Activated CD8-positive, alpha-beta memory T cell treated with anti-CD3 and anti-CD28 coated beads, Interleukin-2, amount 50 U/mL, for 1 hour (primary cell): ENCODE data around the gene CYP4A22.
"Not testable (repeated sequence)": the region's sequence is repeated elsewhere in the genome, so short reads cannot be mapped to it uniquely, and the experiment has no call there.

ENCODE experiments used
- DNase-seq: peaks from one replicate; pipeline ENCODE4 v3.0.0-alpha.2; 2020; ENCODE audit errors: extremely low read depth

The CYP4A22 gene, protein sequence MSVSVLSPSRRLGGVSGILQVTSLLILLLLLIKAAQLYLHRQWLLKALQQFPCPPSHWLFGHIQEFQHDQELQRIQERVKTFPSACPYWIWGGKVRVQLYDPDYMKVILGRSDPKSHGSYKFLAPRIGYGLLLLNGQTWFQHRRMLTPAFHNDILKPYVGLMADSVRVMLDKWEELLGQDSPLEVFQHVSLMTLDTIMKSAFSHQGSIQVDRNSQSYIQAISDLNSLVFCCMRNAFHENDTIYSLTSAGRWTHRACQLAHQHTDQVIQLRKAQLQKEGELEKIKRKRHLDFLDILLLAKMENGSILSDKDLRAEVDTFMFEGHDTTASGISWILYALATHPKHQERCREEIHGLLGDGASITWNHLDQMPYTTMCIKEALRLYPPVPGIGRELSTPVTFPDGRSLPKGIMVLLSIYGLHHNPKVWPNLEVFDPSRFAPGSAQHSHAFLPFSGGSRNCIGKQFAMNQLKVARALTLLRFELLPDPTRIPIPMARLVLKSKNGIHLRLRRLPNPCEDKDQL

GRCh38 chr1:47137198-47137597, at the start of gene CYP4A22:
Gene CYP4A22, plus strand, starts transcription at chr1:47137441. Its CDS starts 45 bp downstream, at chr1:47137486.
- no peak for DNase-seq

GRCh38 chr1:47089356-47089755, 47.9 kb upstream of the CYP4A22 start:
- not testable (repeated sequence) for DNase-seq

DNA sequence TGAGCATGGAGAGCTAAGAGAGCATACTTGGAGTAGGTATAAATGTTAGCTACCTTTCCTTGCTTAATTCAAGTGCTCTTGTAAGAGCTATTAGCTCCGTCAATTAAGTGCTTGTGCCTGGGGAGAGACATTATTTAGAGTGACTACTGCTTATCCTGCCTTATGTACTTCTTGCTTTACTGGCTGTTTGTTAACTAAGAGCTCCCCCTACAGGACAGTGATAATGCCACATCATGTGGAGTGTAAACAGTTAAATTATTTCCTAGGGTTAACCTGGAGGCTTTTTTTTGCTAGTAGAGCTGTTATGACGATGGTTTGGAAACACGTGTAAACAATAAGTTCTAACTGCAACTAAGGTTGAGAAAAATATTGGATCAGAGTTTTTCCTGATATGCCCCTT, 45.8 kb upstream of the CYP4A22 start:
- not testable (repeated sequence) for DNase-seq

DNA sequence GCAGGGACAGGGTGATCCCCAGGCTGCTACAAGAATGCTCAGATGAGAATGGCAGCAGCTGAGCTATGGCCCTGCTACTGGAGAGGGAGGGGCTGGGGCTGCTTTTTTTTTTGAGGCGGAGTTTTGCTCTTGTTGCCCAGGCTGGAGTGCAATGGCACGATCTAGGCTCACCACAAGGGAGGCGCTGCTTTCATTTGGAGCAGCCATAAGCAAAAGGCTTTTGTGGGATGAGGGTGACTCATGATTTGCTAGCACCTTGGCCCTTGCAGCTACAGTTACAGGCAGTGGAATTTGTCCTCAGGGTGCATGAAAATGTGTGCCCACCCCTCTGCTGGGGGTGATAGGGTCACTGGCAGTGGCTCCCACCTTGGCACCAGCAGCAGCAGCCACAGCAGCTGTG, 32.4 kb upstream of the CYP4A22 start:
- DNase-seq = no peak

- DNase-seq = no peak
These were observed 30.4 kb upstream of the CYP4A22 start for GRCh38 chr1:47106792-47107191.

DNA sequence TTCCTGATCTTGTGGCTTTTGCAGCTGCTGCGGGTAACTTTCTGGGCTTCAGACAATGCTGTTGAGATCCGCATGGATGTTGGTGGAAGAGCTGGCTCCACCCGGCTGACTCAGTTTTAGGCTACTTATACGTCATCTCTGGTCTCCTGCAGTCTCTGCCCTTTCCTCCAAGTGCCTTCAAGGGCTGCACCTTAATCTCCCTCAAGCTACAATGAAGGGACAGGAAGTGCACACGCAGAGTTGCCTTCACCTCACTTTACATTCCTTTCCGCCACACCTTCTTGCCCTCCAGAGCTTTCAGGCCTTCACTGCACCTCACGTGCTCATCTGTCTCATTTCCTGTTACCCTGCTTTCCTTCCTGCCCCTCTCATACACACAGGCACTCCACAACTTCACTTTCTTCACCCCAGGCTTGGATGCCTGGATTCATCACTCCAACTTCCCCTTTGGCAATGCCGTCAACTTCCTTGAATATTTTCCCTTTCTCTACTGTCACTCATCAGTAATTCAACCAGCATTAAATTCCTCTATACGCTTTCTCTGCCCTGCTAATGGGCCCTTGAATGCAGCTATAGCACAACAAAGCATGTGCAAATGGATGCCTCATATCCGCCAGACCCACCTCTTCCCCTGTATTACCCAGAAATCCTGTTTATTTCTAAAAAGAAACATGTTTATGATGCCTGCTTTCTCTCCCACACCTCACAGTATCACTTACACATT, 29.2 kb upstream of the CYP4A22 start:
- not testable (repeated sequence) for DNase-seq

- not testable (repeated sequence) for DNase-seq
These were observed 27.8 kb upstream of the CYP4A22 start for GRCh38 chr1:47109482-47109881.

- no peak for DNase-seq
These were observed 24.1 kb upstream of the CYP4A22 start for GRCh38 chr1:47113178-47113577.

DNA sequence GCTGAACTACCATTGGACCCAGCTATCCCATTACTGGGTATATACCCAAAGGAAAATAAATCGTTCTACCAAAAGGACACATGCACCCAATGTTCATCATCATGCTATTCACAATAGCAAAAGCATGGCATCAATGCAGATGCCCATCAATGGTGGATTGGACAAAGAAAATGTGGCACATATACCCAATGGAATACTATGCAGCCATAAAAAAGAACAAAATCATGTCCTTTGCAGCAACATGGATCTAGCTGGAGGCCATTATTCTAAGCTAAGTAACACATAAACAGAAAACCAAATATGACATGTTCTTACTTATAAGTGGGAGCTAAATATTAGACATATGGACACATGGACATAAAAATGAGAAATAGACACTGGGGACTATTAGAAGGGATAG, 16.2 kb upstream of the CYP4A22 start:
- DNase-seq = not testable (repeated sequence)

DNA sequence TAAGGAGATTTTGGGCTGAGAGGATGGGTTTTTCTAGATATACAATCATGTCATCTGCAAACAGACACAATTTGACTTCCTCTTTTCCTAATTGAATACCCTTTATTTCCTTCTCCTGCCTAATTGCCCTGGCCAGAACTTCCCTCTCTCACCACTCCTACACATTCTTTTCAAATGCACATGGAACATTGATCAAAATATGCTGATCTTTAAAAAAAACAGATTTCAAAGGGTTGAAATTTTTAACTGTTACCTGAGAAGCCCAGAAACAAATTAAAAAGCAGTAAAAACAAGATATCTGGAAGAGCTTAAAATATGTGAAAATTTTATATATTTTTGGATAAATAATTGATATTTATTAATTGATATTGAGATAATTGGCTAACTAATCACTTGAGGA, 12.4 kb upstream of the CYP4A22 start:
- DNase-seq = not testable (repeated sequence)

- DNase-seq = not testable (repeated sequence)
These were observed 10.2 kb upstream of the CYP4A22 start for GRCh38 chr1:47126997-47127396.

DNA sequence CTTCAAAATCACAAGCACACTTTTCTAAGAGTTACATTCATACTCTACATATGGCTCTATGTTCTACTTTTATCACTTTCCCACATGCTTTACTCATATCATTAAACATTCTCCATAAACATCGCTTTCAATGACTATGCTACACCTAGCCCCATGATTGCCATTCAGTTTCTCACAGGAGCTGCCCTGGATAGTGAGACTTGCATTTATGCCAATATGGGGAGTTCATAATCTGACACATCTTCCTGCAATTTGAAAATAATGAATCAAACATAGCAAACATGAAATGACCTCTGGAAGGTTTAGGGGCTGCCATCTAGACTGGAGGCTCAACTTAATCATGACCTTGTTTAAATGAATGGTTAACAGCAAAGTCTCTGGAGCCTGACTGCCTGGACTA, 9.0 kb upstream of the CYP4A22 start:
- no peak for DNase-seq

GRCh38 chr1:47128854-47129253, 8.4 kb upstream of the CYP4A22 start:
- not testable (repeated sequence) for DNase-seq

- not testable (repeated sequence) for DNase-seq
These were observed 7.6 kb upstream of the CYP4A22 start for GRCh38 chr1:47129489-47130230.

GRCh38 chr1:47132665-47133064, 4.6 kb upstream of the CYP4A22 start:
- DNase-seq = not testable (repeated sequence)

DNA sequence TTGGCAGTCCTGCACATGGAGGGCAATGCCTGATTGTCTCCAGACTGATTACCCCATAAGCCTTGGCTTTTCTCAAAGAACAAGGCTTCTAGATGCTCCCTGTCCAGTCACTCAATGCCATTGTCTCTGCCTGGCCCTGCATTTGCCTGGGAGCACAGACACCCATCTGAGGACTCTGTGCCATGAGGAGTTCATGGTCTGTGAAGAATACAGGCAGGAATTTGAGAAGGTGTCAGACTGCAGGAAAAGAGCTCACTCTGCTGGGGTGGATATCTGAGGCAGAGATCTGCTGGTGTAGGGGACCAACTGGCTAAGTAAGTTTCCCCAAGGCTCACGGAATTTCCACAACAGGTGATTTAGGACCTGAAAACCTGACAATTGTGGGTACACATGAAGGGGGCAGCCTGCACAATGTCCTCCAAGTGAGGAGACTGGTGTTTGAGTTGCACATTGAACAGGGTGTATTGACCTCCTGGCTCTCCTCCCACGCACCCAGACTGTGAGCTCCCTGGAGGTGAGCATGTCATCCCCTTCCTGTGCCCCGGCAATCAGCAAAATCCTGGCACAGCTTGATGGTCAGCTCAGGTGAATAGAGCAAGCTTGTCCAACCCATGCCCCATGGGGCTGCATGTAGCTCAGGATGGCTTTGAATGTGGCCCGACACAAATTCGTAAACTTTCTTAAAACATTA, 829 bp downstream of the CYP4A22 start:
- no peak for DNase-seq

- not testable (repeated sequence) for DNase-seq
These were observed 3.1 kb downstream of the CYP4A22 start for GRCh38 chr1:47140358-47140757.

GRCh38 chr1:47143654-47144053, 6.4 kb downstream of the CYP4A22 start:
- DNase-seq = not testable (repeated sequence)

GRCh38 chr1:47146495-47146894, 9.3 kb downstream of the CYP4A22 start:
- DNase-seq = not testable (repeated sequence)

- no peak for DNase-seq
These were observed 10.0 kb downstream of the CYP4A22 start for GRCh38 chr1:47147047-47147785.

DNA sequence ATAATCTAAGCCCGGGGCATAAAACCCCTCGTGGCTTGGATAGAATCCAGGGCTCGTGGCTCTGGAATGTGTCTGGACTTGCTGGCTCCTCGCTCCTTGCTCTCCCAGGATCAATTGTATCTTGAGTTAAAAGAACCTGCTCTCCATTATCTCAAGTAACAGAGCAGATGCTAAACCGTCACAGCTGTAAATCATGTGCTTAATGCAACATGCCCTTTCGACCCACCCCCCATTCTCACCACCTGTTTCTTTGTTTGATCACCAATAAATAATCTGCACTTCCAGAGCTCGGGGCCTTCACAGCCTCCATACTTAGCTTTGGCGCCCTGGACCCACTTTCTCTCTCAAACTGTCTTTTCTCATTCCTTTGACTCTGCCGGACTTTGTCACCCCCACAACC, 11.9 kb downstream of the CYP4A22 start:
- DNase-seq = not testable (repeated sequence)
